Measurements from ENCODE around the gene NRP1. TPM values are rescaled to one million over a fixed set of nuclear protein-coding genes. Genes with fewer than 3 reads are reported as not detected.

The NRP1 gene
- total RNA-seq, 2 experiments from 2014 or later: 0.06 TPM; not detected in 1

- Mint-ChIP-seq H3K9me3 (peaks cover 3% of the 10 kb centered on the region), H3K36me3 (ENCODE audit: low read depth) (no peaks in the 10 kb centered on the region), H3K4me3 (no peak overlapping the region), H3K27me3 (no peaks in the 10 kb centered on the region), H3K4me1 (ENCODE audit: low read depth) (peaks cover 48% of the 10 kb centered on the region), H3K27ac (no peak overlapping the region)
- Histone ChIP-seq H3K36me3 (ENCODE audit: insufficient read depth, low read length) (no peaks in the 10 kb centered on the region), H3K4me3 (ENCODE audit: low read length) (no peak overlapping the region), H3K9me3 (ENCODE audit: control insufficient read depth in 1 of 2, insufficient read depth in 1 of 2, low read length in 2 of 2) (no peaks in the 10 kb centered on the region), H3K27ac (ENCODE audit: low read depth in 1 of 2, low read length in 2 of 2) (no peak overlapping the region), H3K27me3 (ENCODE audit: control insufficient read depth in 1 of 2, insufficient read depth in 2 of 2, low read length in 2 of 2) (no peaks in the 10 kb centered on the region), H3K4me1 (ENCODE audit: insufficient read depth, low read length) (peaks cover 15% of the 10 kb centered on the region)
- intact Hi-C loops (cut with DNase I, micrococcal nuclease): no loop called here
- no peak for TF ChIP-seq CTCF (IDR thresholded peaks at IDR 0.05)
- ChIA-PET CTCF (interaction anchor here (1.3 kb wide), 1 partner anchor 51 kb away, joined by 3 read pairs; no protein-coding TSS in a partner anchor), POLR2A (interaction anchor here (0.9 kb wide), 1 partner anchor 13 kb away, joined by 3 read pairs; no protein-coding TSS in a partner anchor)
- no peak for ATAC-seq (ENCODE audit: poor library complexity)
- no peak for DNase-seq
These were observed 90.0 kb downstream of the NRP1 start for GRCh38 chr10:33244354-33244967.

GRCh38 chr10:33243703-33244102 lies 90.8 kb downstream of the NRP1 start:
- intact Hi-C loops (cut with DNase I, micrococcal nuclease): no loop called here
- Histone ChIP-seq H3K4me3 (ENCODE audit: low read length) (no peak overlapping the region), H3K36me3 (ENCODE audit: insufficient read depth, low read length) (no peaks in the 10 kb centered on the region), H3K27me3 (ENCODE audit: control insufficient read depth in 1 of 2, insufficient read depth in 2 of 2, low read length in 2 of 2) (no peaks in the 10 kb centered on the region), H3K4me1 (ENCODE audit: insufficient read depth, low read length) (peaks cover 12% of the 10 kb centered on the region), H3K9me3 (ENCODE audit: control insufficient read depth in 1 of 2, insufficient read depth in 1 of 2, low read length in 2 of 2) (no peaks in the 10 kb centered on the region), H3K27ac (ENCODE audit: low read depth in 1 of 2, low read length in 2 of 2) (no peak overlapping the region)
- Mint-ChIP-seq H3K9me3 (peaks cover 1% of the 10 kb centered on the region), H3K27ac (no peak overlapping the region), H3K36me3 (ENCODE audit: low read depth) (no peaks in the 10 kb centered on the region), H3K4me3 (no peak overlapping the region), H3K27me3 (no peaks in the 10 kb centered on the region), H3K4me1 (ENCODE audit: low read depth) (peaks cover 40% of the 10 kb centered on the region)
- ChIA-PET CTCF (no interaction called here), POLR2A (no interaction called here)
- DNase-seq: no peak
- no peak for TF ChIP-seq CTCF (IDR thresholded peaks at IDR 0.05)
- no peak for ATAC-seq (ENCODE audit: poor library complexity)

- DNase-seq (no peak), ATAC-seq (ENCODE audit: poor library complexity) (no peak)
- Mint-ChIP-seq H3K27me3 (no peaks in the 10 kb centered on the region), H3K36me3 (ENCODE audit: low read depth) (no peaks in the 10 kb centered on the region), H3K9me3 (no peaks in the 10 kb centered on the region), H3K4me1 (ENCODE audit: low read depth) (peaks cover 33% of the 10 kb centered on the region), H3K27ac (no peak overlapping the region), H3K4me3 (no peak overlapping the region)
- intact Hi-C loops (cut with DNase I, micrococcal nuclease): no loop called here
- Histone ChIP-seq H3K9me3 (ENCODE audit: control insufficient read depth in 1 of 2, insufficient read depth in 1 of 2, low read length in 2 of 2) (no peaks in the 10 kb centered on the region), H3K4me1 (ENCODE audit: insufficient read depth, low read length) (peaks cover 7% of the 10 kb centered on the region), H3K4me3 (ENCODE audit: low read length) (no peak overlapping the region), H3K36me3 (ENCODE audit: insufficient read depth, low read length) (no peaks in the 10 kb centered on the region), H3K27me3 (ENCODE audit: control insufficient read depth in 1 of 2, insufficient read depth in 2 of 2, low read length in 2 of 2) (no peaks in the 10 kb centered on the region), H3K27ac (ENCODE audit: low read depth in 1 of 2, low read length in 2 of 2) (no peak overlapping the region)
- POLR2A ChIA-PET: no interaction called here
- CTCF ChIA-PET: no interaction called here
- no peak for TF ChIP-seq CTCF (IDR thresholded peaks at IDR 0.05)
These were observed 91.5 kb downstream of the NRP1 start for GRCh38 chr10:33242931-33243330.
